HG03378 (cell line): ENCODE results near the gene NCR3LG1.

Experiments
- ATAC-seq: cut with Tn5 transposase; IDR thresholded peaks from one replicate; pipeline ENCODE4 v1.9.1; 2021; ENCODE audit warnings: mild to moderate bottlenecking, moderate library complexity; ENCODE audit not compliant: unreplicated experiment

The NCR3LG1 gene

DNA sequence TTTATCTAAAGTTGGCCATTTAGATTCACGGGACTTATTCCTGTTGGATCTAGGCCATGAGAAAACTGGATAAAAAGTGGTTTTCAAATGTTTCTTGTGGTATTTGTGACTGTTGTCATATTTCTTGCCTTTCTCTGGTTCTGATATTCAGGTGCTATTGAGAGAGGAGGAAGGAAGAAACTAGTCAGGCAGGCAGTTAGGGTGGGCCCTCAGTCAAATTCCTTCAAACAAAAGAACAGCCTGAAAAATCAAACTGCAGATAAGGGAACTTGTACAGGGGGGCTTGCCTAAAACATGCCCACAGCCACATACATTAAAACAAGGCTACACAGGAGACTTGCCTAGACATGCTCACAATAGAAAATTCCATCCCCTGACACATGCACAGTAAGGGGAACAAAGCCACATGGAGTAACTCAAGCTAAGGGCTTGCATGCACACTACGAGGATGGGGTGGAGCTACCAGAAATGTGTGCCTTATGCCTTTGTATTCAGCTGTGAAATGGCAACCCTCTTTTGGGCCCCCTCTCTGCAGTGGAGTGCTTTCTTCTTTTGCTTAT is 18.2 kb downstream of the NCR3LG1 start:
- ATAC-seq, result no peak

DNA sequence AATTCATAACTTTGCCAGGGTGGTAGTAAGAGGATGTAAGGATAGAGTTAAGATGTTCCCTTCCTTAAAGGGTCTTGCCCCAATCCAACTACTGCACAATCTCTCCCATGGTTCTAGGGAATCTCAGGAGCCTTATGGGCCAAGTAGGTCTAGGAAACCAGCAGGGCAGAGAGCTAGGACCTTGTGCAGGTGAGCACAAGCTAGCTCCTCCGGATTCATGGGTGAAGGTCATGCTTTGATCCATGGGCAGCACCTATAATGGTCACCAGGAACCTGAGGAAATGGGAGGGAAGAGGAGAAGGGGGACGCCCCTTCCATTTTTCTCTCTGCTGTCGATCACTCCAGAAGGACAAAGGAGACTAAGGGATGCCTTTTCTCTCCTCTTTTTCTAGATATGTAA is 20.0 kb downstream of the NCR3LG1 start:
- ATAC-seq, result no peak

GRCh38 chr11:17375547-17375946 is 23.9 kb downstream of the NCR3LG1 start:
- ATAC-seq, result no peak

DNA sequence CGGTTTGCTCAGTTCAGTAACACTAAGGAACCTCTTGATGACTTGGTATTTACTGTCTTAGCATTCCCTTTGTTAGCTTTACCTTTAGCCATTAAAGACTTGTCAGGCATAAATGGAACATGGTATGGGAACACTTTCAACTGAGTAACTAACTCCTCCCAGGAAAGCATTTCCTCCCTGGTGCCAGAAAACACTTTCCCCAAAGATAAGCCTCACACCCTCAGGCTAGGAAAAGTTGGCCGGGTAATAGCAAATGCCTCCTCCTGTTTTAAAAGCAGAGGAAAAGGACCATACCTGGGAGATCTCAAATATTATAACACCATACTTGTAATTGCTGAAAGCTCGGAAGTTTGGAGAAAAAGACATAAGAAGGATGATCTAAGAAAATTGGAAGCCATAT is 24.9 kb downstream of the NCR3LG1 start:
- no peak for ATAC-seq

DNA sequence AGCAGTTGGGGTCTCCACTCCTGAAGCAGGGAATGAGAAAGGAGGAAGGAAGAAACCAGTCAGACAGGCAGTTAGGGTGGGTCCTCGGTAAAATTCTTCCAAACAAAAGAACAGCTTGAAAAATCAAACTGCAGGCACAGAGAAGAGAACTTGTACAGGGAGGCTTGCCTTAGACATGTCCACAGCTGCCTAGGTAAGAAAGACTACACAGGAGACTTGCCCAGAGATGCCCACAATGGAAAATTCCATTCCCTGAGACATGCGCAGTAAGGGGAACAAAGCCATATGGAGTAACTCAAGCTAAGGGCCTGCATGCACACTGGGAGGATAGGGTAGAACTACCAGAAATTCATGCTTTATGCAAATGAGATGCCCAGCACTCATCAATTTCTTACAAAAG is 27.1 kb downstream of the NCR3LG1 start:
- ATAC-seq, result no peak

DNA sequence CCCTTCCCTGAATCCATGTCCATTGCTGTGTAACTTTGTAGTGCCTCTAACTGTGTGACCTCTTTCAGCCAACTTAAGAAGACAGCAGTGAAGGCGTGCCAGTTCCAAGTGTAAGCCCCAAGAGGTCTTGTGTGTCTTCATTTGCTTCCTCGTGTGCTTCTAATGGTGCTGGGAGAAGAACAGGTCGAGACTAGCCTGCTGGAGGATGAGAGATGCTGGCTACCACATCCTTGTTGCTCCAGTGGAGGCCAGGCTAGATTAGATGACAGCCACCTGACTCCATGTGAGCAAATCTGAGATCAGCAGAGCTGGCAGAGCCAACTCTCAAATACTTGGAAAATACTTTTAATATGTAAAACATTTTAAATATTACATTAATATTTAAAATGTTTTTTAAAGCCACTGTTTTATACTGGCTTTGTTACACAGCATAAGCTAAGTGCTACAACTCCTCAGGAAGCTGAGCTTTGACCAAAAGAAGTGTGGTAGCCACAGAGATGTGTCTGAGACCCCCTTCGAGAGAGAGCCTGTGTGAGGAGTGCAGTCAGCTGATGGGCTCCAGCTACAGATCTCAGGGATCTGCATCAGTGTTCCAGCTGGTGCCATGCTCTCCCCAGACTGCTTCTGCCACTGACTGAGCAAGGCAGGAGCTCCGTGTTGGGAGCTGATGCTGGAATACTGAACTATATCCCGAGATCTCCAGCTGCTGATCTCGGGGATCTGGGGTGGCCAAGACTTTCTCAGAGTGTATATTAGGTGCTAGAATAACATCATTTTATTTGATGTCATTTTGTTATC is 28.0 kb downstream of the NCR3LG1 start:
- no peak for ATAC-seq

- ATAC-seq, result no peak
These were observed 29.6 kb downstream of the NCR3LG1 start for GRCh38 chr11:17381156-17381555.

GRCh38 chr11:17382046-17382728 is 30.6 kb downstream of the NCR3LG1 start:
- ATAC-seq, result no peak

GRCh38 chr11:17383461-17383860 is 31.9 kb downstream of the NCR3LG1 start:
- ATAC-seq, result no peak

DNA sequence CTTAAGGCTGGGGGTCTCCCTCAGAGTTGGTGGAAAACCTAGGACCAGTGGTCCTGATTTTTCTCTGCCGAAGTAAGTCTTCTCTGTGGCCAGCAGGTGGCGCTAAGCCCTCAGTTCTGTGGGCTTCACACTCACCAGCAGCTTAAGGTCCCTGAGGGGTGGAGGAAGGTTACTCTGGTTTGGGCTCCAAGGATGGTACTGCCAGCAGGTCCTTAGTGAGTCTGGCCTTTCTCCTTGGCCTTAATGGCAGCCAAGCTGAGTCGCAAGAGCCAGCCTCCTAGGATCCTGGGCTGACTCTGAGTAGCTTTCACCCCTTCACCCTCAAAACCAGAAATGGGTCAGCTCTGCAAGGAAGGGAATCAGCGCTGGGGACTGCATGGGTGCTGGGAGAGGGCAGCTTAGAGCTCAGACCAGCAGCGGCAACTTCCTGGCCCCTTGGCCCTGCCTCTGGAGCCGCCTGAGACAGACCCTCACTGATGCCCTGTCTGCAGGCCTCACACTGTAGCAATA is 32.5 kb downstream of the NCR3LG1 start:
- ATAC-seq, result no peak

- ATAC-seq, result no peak
These were observed 33.9 kb downstream of the NCR3LG1 start for GRCh38 chr11:17385492-17385891.

- no peak for ATAC-seq
These were observed 34.3 kb downstream of the NCR3LG1 start for GRCh38 chr11:17385926-17386325.

GRCh38 chr11:17386331-17387084 is 34.9 kb downstream of the NCR3LG1 start:
- ATAC-seq, result peak; percentile 68

DNA sequence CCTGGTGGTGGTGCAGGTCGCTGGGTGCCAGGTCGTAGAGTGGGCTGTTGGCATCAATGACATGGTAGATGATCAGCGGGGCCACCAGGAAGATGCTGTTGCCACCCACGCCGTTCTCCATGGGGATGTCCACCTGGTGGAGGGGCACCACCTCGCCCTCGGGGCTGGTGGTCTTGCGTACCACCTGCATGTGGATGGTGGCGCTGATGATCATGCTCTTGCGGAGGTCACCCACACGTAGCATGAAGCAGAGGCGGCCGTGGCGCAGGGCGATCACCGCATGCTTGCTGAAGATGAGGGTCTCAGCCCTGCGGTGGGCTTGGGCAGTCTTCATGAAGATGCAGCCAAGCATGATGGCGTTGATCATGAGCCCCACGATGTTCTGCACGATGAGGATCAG is 35.7 kb downstream of the NCR3LG1 start:
- no peak for ATAC-seq

- ATAC-seq, result no peak
These were observed 36.2 kb downstream of the NCR3LG1 start for GRCh38 chr11:17387811-17388210.

DNA sequence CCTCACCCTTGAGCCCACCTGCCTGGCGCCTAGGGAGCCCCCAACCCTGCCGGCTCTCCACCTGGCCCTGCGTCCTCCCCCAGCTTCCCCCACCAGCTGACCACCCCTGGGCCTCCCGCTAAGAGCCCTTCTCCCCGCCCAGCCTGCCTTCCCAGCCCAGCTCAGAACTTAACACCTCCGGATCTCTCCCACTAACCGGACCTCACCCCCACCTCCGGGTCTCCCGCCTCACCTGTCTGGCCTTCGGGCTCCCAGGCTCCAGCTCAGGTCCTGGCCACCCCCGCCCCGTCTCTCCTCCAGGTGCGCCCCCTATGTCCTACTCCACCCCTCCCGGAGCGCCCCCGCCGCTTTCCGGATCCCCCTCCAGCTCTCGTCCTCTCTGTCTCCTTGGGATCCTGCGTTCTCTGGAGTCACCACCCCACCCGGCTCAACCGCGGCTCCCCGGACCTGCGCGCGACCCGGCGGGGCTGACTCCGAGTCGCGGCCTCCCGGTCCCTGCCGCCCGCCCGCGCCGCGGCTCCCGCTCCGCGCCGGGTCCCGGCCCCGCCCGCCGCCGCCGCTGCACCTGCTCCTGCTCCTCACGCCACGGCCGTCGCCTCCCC is 37.1 kb downstream of the NCR3LG1 start, which contains the start of gene KCNJ11:
TSS of gene KCNJ11 (minus strand) at position 51 of the 602 bp plus-strand sequence. CDS start 568 bp downstream, outside the sequence.
- ATAC-seq, result no peak

- ATAC-seq, result no peak
These were observed 37.8 kb downstream of the NCR3LG1 start for GRCh38 chr11:17389211-17389956.

GRCh38 chr11:17389957-17390649 is 38.5 kb downstream of the NCR3LG1 start:
- no peak for ATAC-seq
